ENCODE measurements around the gene LSM11.

LSM11 gene

GRCh38 chr5:157800137-157800536 lies 56.6 kb downstream of the LSM11 start:
- DNase-seq (ENCODE audit: low read depth in 2 of 2), result no peak
- H3K4me3 ChIP-seq (replicated peaks in 1 of 2; ENCODE audit: low read depth in 2 of 2, low read length in 2 of 2), result no peak overlapping the region
- TF ChIP-seq CTCF (IDR thresholded peaks at IDR 0.05; ENCODE audit: low read depth, low read length), result no peak

- no peak for DNase-seq (ENCODE audit: low read depth in 2 of 2)
- TF ChIP-seq CTCF (IDR thresholded peaks at IDR 0.05; ENCODE audit: low read depth, low read length), result no peak
- H3K4me3 ChIP-seq (replicated peaks in 1 of 2; ENCODE audit: low read depth in 2 of 2, low read length in 2 of 2), result no peak overlapping the region
Observed at GRCh38 chr5:157802736-157803135, 59.2 kb downstream of the LSM11 start.

- no peak for TF ChIP-seq CTCF (IDR thresholded peaks at IDR 0.05; ENCODE audit: low read depth, low read length)
- DNase-seq (ENCODE audit: low read depth in 2 of 2), result no peak
- H3K4me3 ChIP-seq (replicated peaks in 1 of 2; ENCODE audit: low read depth in 2 of 2, low read length in 2 of 2), result no peak overlapping the region
Observed at GRCh38 chr5:157808043-157808442, 64.5 kb downstream of the LSM11 start.

All from cardiac fibroblast (primary cell).